22Rv1 (cell line): ENCODE measurements around the gene BTBD7.

Experiments
- H3K27ac ChIP-seq: fragments of 450-650 bp; 2 replicates; pipeline ENCODE4 v1.5.1; 2017
- ZFX ChIP-seq: fragments of 450-650 bp; IDR thresholded peaks from 2 replicates; pipeline ENCODE4 v1.6.1; 2017; ENCODE audit warnings: antibody characterized with exemption, borderline replicate concordance
- TF ChIP-seq, protein P1 (sequence below): fragments of 450-650 bp; IDR thresholded peaks from 2 replicates; pipeline ENCODE4 v1.5.1; 2017; ENCODE audit warnings: mild to moderate bottlenecking

The BTBD7 gene

DNA sequence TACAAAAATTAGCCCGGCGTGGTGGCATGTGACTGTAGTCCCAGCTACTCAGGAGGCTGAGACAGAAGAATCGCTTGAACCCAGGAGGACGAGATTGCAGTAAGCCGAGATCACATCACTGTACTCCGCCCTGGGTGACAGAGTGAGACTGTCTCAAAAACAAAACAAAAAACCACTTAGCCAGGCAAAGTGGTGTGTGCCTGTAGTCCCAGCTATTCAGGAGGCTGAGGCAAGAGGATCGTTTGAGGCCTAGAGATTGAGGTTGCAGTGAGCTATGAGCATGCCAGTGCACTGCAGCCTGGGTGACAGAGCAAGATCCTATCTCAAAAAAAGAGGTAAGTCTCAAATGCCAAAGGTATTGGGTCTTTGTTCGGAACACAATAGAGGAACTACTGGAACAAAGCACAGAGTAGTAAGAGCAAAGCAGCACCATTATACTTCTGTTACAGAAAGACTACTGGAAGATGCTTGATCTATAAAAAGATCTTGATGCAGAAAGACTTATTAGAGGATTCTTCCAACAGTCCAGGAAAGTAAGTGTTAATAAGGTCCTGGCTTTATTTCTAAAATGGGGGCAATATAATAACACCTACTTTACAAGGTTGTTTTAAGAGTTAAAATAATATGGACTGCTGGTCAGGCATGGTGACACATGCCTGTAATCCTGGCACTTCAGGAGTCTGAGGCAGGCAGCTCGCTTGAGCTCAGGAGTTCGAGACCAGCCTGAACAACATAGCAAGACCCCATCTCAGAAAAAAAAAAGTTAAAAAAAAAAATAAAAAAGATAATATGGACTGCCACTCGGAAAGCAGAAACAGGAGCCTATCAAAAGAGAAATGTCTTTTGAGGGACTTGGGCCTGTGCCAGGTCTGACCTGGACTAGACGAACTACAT, 29.9 kb downstream of the BTBD7 start:
- no peak overlapping the region for H3K27ac ChIP-seq
- no peak for TF ChIP-seq ZFX
- TF ChIP-seq, protein P1, sequence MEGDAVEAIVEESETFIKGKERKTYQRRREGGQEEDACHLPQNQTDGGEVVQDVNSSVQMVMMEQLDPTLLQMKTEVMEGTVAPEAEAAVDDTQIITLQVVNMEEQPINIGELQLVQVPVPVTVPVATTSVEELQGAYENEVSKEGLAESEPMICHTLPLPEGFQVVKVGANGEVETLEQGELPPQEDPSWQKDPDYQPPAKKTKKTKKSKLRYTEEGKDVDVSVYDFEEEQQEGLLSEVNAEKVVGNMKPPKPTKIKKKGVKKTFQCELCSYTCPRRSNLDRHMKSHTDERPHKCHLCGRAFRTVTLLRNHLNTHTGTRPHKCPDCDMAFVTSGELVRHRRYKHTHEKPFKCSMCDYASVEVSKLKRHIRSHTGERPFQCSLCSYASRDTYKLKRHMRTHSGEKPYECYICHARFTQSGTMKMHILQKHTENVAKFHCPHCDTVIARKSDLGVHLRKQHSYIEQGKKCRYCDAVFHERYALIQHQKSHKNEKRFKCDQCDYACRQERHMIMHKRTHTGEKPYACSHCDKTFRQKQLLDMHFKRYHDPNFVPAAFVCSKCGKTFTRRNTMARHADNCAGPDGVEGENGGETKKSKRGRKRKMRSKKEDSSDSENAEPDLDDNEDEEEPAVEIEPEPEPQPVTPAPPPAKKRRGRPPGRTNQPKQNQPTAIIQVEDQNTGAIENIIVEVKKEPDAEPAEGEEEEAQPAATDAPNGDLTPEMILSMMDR: no peak

DNA sequence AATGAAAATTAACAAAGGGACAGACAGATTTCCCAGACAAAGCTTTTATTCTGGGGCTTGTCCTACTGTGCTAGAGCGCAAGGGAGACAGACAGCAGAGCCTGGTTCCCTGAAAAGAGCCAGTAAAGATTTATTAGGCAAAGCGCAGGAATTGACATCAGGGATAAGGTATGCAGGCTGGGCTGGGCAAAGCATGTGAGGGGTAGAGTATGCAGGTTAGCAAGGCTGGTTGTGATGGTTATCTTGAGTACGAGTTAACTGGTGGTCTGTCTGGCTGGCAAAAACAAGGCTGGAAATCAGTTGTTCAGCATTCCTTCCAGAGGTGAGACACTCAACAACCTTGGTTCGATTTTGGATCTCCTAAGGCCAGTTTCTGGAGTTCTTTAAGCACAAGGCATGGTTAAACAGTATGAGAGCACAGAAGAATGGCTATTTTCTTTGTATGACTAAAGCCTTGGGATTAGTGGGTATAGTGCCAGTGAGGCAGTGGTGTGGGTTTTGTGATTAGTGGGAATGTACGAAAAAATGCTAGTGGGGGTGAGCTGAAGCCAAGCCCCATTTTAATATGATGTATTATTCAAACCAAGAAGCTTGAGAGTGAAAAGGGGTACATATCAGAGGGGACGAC, 30.9 kb downstream of the BTBD7 start:
- no peak overlapping the region for H3K27ac ChIP-seq
- TF ChIP-seq, protein P1: no peak
- no peak for TF ChIP-seq ZFX

DNA sequence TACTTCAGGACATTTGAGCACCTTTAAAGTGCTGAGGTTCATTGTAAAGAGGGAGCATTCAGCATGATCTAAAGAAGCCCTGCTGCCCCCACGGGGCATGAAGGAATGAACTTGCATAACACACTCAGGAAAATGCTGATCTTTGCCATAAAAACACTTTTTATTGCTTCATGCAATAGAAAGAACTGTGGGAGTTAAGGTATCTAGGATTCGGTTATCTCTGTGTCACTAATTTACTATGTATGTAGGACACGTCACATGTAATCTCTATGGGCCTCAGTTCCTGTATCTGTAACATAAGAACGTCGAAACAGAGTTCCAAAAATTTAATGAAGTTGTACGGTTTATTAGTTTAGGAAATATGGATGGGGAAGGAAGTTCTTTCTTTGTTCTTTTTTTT, 33.0 kb downstream of the BTBD7 start:
- H3K27ac ChIP-seq: no peak overlapping the region
- TF ChIP-seq, protein P1: no peak
- TF ChIP-seq ZFX: no peak

DNA sequence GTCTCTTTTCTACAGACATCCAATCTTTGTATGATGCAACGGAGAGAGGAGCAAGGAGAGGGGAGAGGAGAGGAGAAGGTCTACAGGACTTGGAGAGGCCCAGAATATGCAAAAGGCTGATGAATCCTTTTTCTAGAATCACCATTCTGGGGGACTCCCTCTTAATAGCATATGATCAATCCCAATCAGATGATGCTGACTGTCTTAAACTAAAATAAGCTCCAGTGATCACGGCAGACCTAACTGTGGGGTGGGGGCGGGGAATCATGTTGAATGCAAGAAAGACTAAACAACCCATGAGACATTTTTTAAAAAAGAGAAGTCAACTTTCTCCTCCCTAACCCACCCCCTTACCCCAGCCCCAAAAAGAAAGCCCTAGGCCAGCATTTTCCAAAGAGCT, 33.4 kb downstream of the BTBD7 start:
- TF ChIP-seq, protein P1: no peak
- TF ChIP-seq ZFX: no peak
- H3K27ac ChIP-seq: no peak overlapping the region

DNA sequence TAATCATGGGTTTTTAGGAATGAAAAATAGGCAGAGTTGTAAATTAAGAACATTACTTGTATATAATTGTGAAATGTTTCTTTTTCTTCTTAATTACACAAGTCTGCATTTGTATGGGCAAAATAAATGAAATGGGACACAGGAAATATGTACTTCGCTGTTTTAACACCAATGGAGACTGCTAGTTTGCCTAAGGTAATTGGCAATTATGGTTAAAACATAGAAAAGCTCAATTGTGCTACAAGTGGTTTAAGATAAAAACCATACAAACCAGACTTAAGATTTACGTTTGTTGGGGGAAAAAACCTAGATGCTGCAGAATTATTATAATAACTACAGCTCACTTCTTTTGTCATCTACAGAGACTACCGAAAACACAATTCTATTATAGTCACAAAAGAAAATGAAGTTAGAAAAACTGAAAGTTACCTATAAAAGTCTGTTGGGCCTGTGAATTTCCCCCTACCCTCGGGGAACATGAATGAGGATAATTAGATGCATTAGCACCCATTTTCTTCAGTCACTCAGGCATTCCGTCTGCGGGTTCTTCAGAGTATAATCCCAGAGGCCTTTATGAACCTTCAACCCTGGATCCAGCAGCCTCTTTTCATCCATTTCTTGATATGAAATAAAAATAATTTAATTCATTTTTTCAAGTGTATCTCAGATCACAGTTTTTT, 37.2 kb downstream of the BTBD7 start:
- no peak overlapping the region for H3K27ac ChIP-seq
- TF ChIP-seq, protein P1: no peak
- no peak for TF ChIP-seq ZFX

DNA sequence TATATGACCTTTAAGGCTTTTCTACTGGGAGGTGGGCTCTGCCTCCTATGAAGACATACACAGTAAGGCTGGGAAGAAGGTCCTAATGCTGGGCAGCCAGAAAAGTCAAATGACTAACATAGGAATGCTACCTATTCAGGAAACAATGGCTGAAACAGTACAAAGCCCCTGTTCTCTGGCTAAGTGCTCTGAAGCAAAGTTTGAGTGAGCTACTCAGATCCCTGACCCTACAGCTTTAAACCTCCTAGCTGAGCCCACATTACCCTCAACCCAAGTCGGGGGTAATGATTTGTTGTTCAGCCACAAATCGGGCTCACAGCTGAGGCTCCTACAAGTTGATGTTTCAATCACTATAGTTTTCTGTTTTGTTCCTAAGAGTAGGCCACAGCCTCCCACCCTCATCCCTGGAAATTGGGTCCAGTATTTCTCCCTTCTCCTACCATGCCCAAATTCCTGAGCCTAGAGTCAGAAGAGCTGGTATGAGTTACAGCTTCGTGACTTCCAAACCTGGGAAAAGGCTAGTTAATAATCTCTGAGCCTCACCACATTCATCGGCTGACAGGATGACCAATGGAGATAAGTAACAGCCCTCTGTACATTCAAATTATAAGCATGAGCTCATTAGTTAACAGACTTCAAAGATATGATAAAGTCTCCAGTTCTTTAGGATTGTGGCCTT, 46.5 kb downstream of the BTBD7 start:
- TF ChIP-seq, protein P1: no peak
- no peak for TF ChIP-seq ZFX
- no peak overlapping the region for H3K27ac ChIP-seq
